Endodermal cell (in vitro differentiated cells): Measurements from ENCODE around the gene ATP2B2. TPM values are rescaled to one million over a fixed set of nuclear protein-coding genes. Genes with fewer than 3 reads are reported as not detected.

Experiments used
- DNase-seq: peaks from one replicate; pipeline ENCODE4 v3.0.0-alpha.2; 2017
- H3K27ac ChIP-seq: 2 replicates; pipeline ENCODE4 v1.5.1; 2013; ENCODE audit warnings: mild to moderate bottlenecking, low read depth, low read length, moderate library complexity
- H3K27me3 ChIP-seq: 2 replicates; pipeline ENCODE4 v1.6.1; 2013; ENCODE audit warnings: mild to moderate bottlenecking, low read length, moderate library complexity; ENCODE audit not compliant: insufficient read depth, control insufficient read depth, poor library complexity, severe bottlenecking
- H3K36me3 ChIP-seq: 2 replicates; pipeline ENCODE4 v1.7.0; 2013; ENCODE audit warnings: mild to moderate bottlenecking, low read length, moderate library complexity; ENCODE audit not compliant: control insufficient read depth, insufficient read depth
- H3K4me1 ChIP-seq: one replicate; pipeline ENCODE4 v1.7.0; 2013; ENCODE audit warnings: low read length; ENCODE audit not compliant: control insufficient read depth, insufficient read depth
- H3K4me3 ChIP-seq: 2 replicates; pipeline ENCODE4 v1.5.1; 2013; ENCODE audit warnings: mild to moderate bottlenecking, low read length, moderate library complexity
- H3K9ac ChIP-seq: 2 replicates; pipeline ENCODE4 v1.6.1; 2013; ENCODE audit warnings: mild to moderate bottlenecking, low read length, moderate library complexity; ENCODE audit not compliant: poor library complexity, severe bottlenecking; ENCODE audit errors: extremely low read depth
- H3K9me3 ChIP-seq: 2 replicates; pipeline ENCODE4 v1.6.1; 2013; ENCODE audit warnings: mild to moderate bottlenecking, low read length, moderate library complexity; ENCODE audit not compliant: control insufficient read depth
- H3K27ac Mint-ChIP-seq: 2 replicates; pipeline ENCODE4 v1.8.0; 2020; ENCODE audit warnings: mixed read lengths
- H3K27me3 Mint-ChIP-seq: 2 replicates; pipeline ENCODE4 v1.8.0; 2021; ENCODE audit warnings: mild to moderate bottlenecking, mixed read lengths; ENCODE audit not compliant: insufficient read depth
- H3K36me3 Mint-ChIP-seq: 2 replicates; pipeline ENCODE4 v1.8.0; 2020; ENCODE audit warnings: low read depth, mixed read lengths
- H3K4me1 Mint-ChIP-seq: 2 replicates; pipeline ENCODE4 v1.8.0; 2020; ENCODE audit warnings: mixed read lengths
- H3K4me3 Mint-ChIP-seq: 2 replicates; pipeline ENCODE4 v1.8.0; 2020; ENCODE audit warnings: mild to moderate bottlenecking, moderate library complexity, mixed read lengths
- H3K9me3 Mint-ChIP-seq: 2 replicates; pipeline ENCODE4 v1.8.0; 2020; ENCODE audit warnings: mild to moderate bottlenecking, mixed read lengths
- WGBS, 2 experiments: methylation state at CpG; one replicate each; pipeline versions ENCODE4 v1.1.5 to v1.1.7; 2013; ENCODE audit warnings: missing lambda C conversion rate in 2 of 2, mixed read lengths in 1 of 2; ENCODE audit not compliant: insufficient coverage in 1 of 2, insufficient read length in 1 of 2; 5-methylcytosine and 5-hydroxymethylcytosine counted together
- total RNA-seq, 2 donors: library from RNA; stranded (reverse); fragmentation: NEBNext Ultra II Directional in 1 of 2; extraction: Animal tissue kit (Norgen Biotek cat#: 25700) in 1 of 2; gene quantifications; 2 replicates in 1 of 2; 3 replicates in 1 of 2; pipeline ENCODE4 v1.2.1, GENCODE V29; 2021
- TF ChIP-seq, protein P1 (sequence below): fragments of 200-600 bp; sonication (generic); conservative IDR thresholded peaks from 2 replicates; pipeline ENCODE4 v1.5.0; 2021; ENCODE audit warnings: antibody characterized with exemption, mild to moderate bottlenecking

The ATP2B2 gene
- total RNA-seq, 2 donors from 2014 or later = 0.09 TPM; not detected in 1

DNA sequence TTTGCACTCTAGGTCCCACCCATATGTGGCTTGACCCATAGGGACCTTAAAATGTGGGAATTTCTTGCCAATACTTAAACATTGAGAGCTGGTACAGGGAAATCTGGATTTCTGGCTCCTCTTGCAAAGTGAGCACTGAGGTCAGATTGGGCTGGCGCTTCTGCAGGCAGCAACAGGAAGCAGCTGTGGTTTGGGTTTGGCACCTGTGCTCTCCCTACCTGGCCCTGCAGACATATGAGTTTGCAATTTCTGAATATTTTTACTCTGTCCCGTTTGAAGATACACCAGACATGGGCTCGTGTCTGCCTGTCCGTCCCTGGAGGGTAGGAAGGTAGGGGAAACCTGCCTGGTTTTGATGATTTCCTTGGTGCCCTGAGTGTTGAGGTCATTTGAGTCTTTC is 109.7 kb downstream of the ATP2B2 start:
- Mint-ChIP-seq H3K36me3 (no peaks in the 10 kb centered on the region), H3K4me1 (peaks cover 35% of the 10 kb centered on the region), H3K9me3 (no peaks in the 10 kb centered on the region), H3K4me3 (no peak overlapping the region), H3K27ac (no peak overlapping the region), H3K27me3 (peaks cover 3% of the 10 kb centered on the region)
- H3K9me3 ChIP-seq = no peaks in the 10 kb centered on the region
- no peaks in the 10 kb centered on the region for H3K36me3 ChIP-seq
- TF ChIP-seq, protein P1, sequence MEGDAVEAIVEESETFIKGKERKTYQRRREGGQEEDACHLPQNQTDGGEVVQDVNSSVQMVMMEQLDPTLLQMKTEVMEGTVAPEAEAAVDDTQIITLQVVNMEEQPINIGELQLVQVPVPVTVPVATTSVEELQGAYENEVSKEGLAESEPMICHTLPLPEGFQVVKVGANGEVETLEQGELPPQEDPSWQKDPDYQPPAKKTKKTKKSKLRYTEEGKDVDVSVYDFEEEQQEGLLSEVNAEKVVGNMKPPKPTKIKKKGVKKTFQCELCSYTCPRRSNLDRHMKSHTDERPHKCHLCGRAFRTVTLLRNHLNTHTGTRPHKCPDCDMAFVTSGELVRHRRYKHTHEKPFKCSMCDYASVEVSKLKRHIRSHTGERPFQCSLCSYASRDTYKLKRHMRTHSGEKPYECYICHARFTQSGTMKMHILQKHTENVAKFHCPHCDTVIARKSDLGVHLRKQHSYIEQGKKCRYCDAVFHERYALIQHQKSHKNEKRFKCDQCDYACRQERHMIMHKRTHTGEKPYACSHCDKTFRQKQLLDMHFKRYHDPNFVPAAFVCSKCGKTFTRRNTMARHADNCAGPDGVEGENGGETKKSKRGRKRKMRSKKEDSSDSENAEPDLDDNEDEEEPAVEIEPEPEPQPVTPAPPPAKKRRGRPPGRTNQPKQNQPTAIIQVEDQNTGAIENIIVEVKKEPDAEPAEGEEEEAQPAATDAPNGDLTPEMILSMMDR = no peak
- DNase-seq = no peak
- no peak overlapping the region for H3K9ac ChIP-seq
- no peak overlapping the region for H3K4me3 ChIP-seq
- H3K4me1 ChIP-seq = peaks cover 5% of the 10 kb centered on the region
- no peaks in the 10 kb centered on the region for H3K27me3 ChIP-seq
- H3K27ac ChIP-seq = no peak overlapping the region
- WGBS, 2 experiments = 92 to 100% methylated on average over 1 to 4 of the region's 4 CpGs

DNA sequence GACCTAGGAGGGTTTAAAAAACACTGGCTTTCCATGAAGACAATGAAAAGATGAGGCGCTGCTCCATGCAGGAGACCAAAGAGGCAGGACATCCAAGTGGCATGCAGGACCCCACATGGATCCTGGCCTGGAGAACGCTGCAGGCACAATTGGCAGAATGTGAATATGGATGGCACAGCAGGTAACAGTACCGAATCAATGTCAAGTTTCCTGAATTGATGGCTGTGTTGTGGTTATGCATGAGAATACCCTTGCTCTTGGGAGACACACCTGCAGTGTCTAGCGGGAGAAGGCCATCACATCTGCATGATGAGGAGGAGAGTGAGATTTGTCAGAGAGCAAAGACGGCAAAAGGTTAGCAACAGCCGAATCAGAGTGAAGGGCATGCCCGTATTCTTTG is 110.2 kb downstream of the ATP2B2 start:
- H3K27ac ChIP-seq = no peak overlapping the region
- H3K4me1 Mint-ChIP-seq = peaks cover 34% of the 10 kb centered on the region
- no peak for DNase-seq
- TF ChIP-seq, protein P1 = no peak
- no peak overlapping the region for H3K27ac Mint-ChIP-seq
- peaks cover 3% of the 10 kb centered on the region for H3K27me3 Mint-ChIP-seq
- H3K4me3 Mint-ChIP-seq = no peak overlapping the region
- WGBS, 2 experiments = 60 to 74% methylated on average over 7 of the region's 7 CpGs
- H3K9me3 Mint-ChIP-seq = no peaks in the 10 kb centered on the region
- H3K4me3 ChIP-seq = no peak overlapping the region
- no peak overlapping the region for H3K9ac ChIP-seq
- no peaks in the 10 kb centered on the region for H3K36me3 Mint-ChIP-seq
- H3K27me3 ChIP-seq = no peaks in the 10 kb centered on the region
- peaks cover 5% of the 10 kb centered on the region for H3K4me1 ChIP-seq
- no peaks in the 10 kb centered on the region for H3K36me3 ChIP-seq
- no peaks in the 10 kb centered on the region for H3K9me3 ChIP-seq

DNA sequence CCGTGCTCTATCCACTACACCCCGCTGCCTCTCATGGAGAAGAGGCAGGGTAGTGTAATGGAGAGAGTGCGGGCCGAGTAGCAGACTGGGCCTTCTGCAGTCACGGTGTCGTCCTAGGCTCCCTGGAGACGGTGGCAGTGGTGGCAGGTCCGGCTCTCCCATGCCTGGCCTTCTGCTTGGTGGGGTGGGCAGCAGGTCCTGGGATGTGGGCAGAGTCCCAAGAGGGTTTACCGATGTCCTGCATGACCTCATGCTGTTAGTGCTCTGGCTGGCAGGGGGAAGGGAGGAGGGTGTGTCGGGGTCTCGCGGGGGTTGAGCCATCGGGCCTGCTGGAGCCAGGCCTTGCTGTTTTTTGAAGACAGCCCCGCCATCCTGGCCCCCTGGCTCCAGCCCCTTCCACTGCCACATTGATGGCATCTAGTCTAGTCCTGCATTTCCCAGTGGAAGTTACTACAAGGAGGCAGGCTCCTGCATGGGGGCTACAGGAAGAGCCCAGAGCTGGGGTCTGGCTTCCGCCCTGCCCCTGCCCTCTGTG is 110.8 kb downstream of the ATP2B2 start:
- H3K9me3 ChIP-seq = no peaks in the 10 kb centered on the region
- no peaks in the 10 kb centered on the region for H3K36me3 Mint-ChIP-seq
- H3K9ac ChIP-seq = no peak overlapping the region
- H3K4me3 Mint-ChIP-seq = no peak overlapping the region
- no peak overlapping the region for H3K4me3 ChIP-seq
- no peaks in the 10 kb centered on the region for H3K36me3 ChIP-seq
- peaks cover 3% of the 10 kb centered on the region for H3K27me3 Mint-ChIP-seq
- no peak overlapping the region for H3K27ac ChIP-seq
- no peak overlapping the region for H3K27ac Mint-ChIP-seq
- H3K4me1 Mint-ChIP-seq = peaks cover 35% of the 10 kb centered on the region
- 91 to 96% methylated on average over 6 to 15 of the region's 15 CpGs for WGBS, 2 experiments
- TF ChIP-seq, protein P1 = no peak
- no peaks in the 10 kb centered on the region for H3K27me3 ChIP-seq
- no peak for DNase-seq
- H3K9me3 Mint-ChIP-seq = no peaks in the 10 kb centered on the region
- peaks cover under 1% of the 10 kb centered on the region for H3K4me1 ChIP-seq
